GM10266 (cell line): ENCODE results near the gene SLC18A3.

Experiments used
- DNase-seq: peaks from one replicate; pipeline ENCODE4 v3.0.0; 2012; ENCODE audit errors: extremely low spot score
- CTCF ChIP-seq: IDR thresholded peaks from 2 replicates; pipeline ENCODE4 v1.5.1; 2012; ENCODE audit warnings: mild to moderate bottlenecking, low read depth; ENCODE audit not compliant: control insufficient read depth, insufficient read depth; ENCODE audit errors: missing control alignments

Gene SLC18A3

GRCh38 chr10:49620841-49621378 is 10.8 kb downstream of the SLC18A3 start:
- DNase-seq = no peak
- TF ChIP-seq CTCF = no peak

DNA sequence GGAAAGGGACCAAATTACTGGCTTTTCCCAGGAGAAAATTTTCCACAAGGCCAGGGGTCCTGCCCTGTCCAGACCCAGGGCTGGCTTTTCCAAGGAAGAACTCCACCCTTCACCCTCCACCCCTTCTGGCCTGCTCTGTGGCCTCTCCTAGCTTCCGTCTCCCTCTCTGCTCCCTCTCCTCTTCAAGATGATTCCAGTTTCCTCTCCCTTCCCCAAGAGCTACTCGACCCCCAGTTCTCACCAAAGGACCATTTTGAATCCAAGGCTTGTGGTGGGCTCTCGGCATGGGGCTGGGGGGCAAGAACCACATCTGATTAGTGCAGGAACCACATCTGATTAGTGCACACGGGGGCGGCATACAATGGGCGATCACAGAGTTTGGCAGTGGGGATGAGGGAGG is 11.5 kb downstream of the SLC18A3 start:
- no peak for DNase-seq
- no peak for TF ChIP-seq CTCF

DNA sequence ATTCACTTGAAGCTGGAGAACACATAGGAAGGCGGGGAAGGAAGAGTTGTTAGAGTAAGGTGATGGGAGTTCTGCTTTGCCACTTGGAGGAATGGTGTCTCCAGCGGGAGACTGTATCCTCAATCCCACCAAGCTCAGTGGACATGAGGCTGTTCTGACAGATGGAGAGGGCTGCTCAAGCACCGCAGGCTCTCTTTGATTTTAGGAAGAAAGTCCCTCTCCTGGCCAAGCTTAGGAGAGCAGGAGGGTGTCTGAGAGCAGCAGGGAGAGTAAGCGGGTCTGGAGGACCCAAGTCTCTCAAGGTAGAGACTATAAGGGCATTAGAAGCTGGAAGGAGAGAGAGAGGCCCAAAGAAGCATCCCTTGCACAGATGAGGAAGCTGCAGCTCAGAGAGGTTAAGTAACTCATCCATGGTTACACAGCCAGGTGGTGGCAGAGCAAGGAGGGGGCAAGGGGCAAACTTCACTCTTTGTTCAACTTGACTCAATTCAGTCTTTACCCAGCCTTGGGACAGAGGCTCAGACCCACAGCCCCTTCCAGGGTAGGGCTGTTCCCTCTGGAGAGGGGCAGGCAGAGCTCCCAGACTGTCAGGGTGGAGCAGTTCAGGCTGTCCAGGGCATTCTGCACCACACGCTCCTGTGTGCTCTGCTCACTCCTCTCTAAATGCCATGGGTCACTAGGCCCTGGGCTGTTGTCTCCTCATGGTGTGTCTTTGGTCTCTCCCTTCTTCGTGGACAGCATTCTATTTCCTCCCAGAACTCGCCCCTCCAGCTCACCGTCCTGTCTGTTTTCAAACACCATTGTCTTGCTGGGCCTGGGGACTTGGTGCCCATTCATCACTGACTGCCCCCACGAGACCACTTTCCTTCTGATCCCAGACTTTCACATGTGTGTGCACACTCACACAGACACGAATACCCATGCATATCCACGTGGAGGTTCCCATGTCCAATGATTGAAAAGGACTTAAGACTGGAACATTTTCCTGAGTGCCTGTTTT is 12.6 kb downstream of the SLC18A3 start:
- no peak for TF ChIP-seq CTCF

DNA sequence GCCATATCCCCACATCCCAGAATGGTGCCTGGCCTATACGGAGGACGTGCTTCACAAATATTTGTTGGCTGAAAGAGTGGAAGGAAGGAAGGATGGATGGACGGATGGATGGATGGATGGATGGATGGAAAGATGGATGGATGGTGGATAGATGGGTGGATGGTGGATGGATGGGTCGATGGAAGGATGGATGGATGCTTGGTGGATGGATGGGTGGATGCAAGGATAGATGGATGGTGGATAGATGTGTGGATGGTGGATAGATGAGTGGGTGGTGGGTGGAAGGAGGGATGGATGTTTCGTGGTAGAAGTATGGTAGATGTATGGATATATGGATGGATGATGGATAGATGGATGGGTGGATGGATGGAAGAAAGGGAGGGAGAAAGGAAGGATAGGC is 14.5 kb downstream of the SLC18A3 start:
- no peak for TF ChIP-seq CTCF
- DNase-seq = no peak

More for the DNA sequence above, 12.6 kb downstream of the SLC18A3 start:
- DNase-seq = no peak

DNA sequence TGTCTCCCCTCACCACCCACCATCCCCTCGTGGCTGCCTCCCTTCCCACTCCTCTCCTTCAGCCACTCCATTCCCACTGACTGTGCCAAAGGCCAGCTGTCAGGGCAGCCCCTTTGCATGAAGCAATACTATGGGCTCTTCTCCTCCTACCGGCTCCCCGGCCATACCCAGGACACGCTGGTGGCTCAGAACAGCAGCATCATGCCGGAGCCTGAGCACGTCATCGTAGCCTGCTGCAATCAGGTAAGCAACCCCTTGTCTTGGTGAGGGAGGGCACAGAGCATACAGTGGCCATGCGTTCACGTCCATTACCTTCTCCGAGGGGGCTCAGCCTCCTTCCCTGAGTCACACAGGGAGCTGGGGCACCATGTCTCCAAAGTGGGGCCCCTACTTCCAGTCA is 15.3 kb downstream of the SLC18A3 start:
- DNase-seq = no peak
- TF ChIP-seq CTCF = no peak

DNA sequence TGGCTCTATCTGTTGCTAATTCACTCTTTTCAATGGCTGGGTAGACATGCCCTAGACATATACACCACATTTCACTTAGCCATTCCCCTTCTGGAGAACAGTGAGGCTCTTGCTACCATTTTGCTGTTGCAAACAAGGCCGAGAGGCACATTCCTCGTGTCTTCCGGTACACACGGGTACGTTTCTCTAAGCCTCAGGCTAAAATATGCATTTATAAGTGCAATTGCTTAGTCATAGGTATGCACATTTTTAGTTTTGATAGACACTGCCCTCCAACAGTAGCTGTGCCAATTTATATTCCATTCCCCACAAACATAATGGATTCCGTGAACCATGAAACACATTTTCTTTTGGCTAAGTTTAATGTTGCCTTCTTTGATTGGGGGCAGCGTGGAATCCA is 16.9 kb downstream of the SLC18A3 start:
- TF ChIP-seq CTCF = no peak
- no peak for DNase-seq
